ENCODE measurements around the gene CNOT2.

DNA sequence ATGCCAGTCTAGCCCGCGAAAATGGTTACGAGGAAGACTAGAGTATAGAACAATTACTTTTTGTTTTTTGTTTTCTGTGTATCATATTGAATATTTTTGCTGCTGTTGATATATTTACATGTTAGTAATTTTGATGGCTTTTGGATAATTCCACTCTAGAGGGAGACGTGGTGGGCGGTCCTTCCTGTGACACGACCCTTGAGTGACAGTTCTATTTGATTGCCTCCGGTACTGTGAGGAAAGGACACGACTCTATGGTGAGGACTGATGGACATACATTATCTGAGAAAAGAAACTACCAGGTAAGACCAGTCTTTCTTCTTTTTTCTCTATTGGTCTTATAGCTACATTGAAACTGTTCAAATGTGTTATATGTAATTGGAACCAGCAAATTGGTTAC, 34.7 kb downstream of the CNOT2 start:
- TF ChIP-seq, protein P1, sequence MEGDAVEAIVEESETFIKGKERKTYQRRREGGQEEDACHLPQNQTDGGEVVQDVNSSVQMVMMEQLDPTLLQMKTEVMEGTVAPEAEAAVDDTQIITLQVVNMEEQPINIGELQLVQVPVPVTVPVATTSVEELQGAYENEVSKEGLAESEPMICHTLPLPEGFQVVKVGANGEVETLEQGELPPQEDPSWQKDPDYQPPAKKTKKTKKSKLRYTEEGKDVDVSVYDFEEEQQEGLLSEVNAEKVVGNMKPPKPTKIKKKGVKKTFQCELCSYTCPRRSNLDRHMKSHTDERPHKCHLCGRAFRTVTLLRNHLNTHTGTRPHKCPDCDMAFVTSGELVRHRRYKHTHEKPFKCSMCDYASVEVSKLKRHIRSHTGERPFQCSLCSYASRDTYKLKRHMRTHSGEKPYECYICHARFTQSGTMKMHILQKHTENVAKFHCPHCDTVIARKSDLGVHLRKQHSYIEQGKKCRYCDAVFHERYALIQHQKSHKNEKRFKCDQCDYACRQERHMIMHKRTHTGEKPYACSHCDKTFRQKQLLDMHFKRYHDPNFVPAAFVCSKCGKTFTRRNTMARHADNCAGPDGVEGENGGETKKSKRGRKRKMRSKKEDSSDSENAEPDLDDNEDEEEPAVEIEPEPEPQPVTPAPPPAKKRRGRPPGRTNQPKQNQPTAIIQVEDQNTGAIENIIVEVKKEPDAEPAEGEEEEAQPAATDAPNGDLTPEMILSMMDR (IDR thresholded peaks at IDR 0.05) = no peak
- TF ChIP-seq POLR2A (IDR thresholded peaks at IDR 0.05) = no peak
